ENCODE data around the gene RCC2.

DNA sequence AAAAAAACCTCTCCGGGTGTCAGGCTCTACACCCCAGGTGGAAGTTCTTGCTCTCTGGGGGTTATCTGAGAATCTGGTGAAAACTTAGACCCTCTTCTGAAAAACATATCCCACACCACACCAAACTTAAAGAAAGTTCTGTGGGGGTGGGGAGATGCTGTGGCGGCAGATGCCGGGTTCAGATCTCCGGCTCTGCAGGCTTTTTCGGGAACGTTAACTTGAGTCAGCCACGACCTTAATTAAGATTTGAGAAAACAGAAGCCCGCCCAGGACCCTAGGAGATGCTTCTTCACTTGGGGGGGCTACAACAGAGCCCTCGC is 2.3 kb downstream of the RCC2 start:
- TF ChIP-seq, protein P1, sequence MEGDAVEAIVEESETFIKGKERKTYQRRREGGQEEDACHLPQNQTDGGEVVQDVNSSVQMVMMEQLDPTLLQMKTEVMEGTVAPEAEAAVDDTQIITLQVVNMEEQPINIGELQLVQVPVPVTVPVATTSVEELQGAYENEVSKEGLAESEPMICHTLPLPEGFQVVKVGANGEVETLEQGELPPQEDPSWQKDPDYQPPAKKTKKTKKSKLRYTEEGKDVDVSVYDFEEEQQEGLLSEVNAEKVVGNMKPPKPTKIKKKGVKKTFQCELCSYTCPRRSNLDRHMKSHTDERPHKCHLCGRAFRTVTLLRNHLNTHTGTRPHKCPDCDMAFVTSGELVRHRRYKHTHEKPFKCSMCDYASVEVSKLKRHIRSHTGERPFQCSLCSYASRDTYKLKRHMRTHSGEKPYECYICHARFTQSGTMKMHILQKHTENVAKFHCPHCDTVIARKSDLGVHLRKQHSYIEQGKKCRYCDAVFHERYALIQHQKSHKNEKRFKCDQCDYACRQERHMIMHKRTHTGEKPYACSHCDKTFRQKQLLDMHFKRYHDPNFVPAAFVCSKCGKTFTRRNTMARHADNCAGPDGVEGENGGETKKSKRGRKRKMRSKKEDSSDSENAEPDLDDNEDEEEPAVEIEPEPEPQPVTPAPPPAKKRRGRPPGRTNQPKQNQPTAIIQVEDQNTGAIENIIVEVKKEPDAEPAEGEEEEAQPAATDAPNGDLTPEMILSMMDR (conservative IDR thresholded peaks at IDR 0.05; ENCODE audit: low read length) = no peak
- no peak for TF ChIP-seq EZH2phosphoT487 (IDR thresholded peaks at IDR 0.05; ENCODE audit: borderline replicate concordance, low read depth, low read length)

Measured in OCI-LY7 (cell line).